Measurements from ENCODE around the gene IGSF21.

Gene IGSF21

GRCh38 chr1:18263547-18264120 is 156.0 kb downstream of the IGSF21 start:
- DNase-seq (ENCODE audit: low spot score) = no peak
- no peak for TF ChIP-seq CTCF (IDR thresholded peaks at IDR 0.05)
- Histone ChIP-seq H3K27ac (no peak overlapping the region), H3K4me3 (no peak overlapping the region)

GRCh38 chr1:18264450-18265039 is 156.9 kb downstream of the IGSF21 start:
- TF ChIP-seq CTCF (IDR thresholded peaks at IDR 0.05) = no peak
- no peak overlapping the region for H3K4me3 ChIP-seq
- H3K27ac ChIP-seq = no peak overlapping the region
- DNase-seq (ENCODE audit: low spot score) = no peak

GRCh38 chr1:18265641-18266040 is 158.0 kb downstream of the IGSF21 start:
- TF ChIP-seq CTCF (IDR thresholded peaks at IDR 0.05) = no peak
- Histone ChIP-seq H3K4me3 (no peak overlapping the region), H3K27ac (no peak overlapping the region)
- no peak for DNase-seq (ENCODE audit: low spot score)

GRCh38 chr1:18266391-18266790 is 158.8 kb downstream of the IGSF21 start:
- Histone ChIP-seq H3K4me3 (no peak overlapping the region), H3K27ac (no peak overlapping the region)
- DNase-seq (ENCODE audit: low spot score) = no peak
- TF ChIP-seq CTCF (IDR thresholded peaks at IDR 0.05) = no peak

- TF ChIP-seq CTCF (IDR thresholded peaks at IDR 0.05) = no peak
- no peak overlapping the region for H3K4me3 ChIP-seq
- no peak for DNase-seq (ENCODE audit: low spot score)
- H3K27ac ChIP-seq = no peak overlapping the region
Measured at GRCh38 chr1:18271336-18271735, 163.7 kb downstream of the IGSF21 start.

- no peak overlapping the region for H3K27ac ChIP-seq
Measured at GRCh38 chr1:18278946-18279345, 171.3 kb downstream of the IGSF21 start.

More at GRCh38 chr1:18278946-18279345, 171.3 kb downstream of the IGSF21 start:
- no peak overlapping the region for H3K4me3 ChIP-seq
- DNase-seq (ENCODE audit: low spot score) = no peak
- no peak for TF ChIP-seq CTCF (IDR thresholded peaks at IDR 0.05)
